ENCODE measurements around the gene SPSB1.

The SPSB1 gene

DNA sequence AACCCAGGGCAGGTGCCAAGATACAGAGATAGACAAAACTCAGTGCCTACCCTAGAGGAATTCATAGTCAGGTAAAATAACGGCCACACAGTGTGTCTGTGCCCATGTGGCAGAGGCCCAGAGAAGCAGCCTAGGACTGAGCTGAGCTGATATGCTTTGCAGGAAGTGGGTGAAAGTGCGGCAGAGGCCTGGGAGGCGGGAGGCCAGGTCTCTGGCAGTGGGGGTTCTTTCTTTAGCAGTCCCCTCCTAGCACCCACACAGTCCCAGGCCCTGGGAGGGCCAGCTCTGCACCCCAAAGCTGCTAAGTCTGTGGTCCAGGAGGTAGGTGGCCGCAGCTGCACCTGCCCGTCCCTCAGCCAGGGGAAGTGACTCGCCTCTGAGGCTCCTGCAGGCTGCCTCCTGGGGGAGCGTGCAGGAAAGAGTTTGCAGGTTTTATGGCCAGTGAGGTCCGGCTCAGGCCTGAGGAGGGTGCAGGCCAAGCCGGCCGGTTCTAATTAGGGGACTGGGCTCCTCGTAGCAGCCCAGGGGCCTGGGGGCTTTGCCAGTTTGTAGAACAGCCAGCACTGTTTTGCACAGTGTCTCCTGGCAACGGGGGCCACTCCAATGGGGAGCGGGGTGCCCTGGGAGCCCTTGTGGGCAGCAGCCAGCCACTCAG lies 107.9 kb downstream of the SPSB1 start:
- CTCF ChIA-PET, result interaction anchor here (0.6 kb wide), 2 partner anchors 18 to 194 kb away, joined by 3 to 6 read pairs; no protein-coding TSS in a partner anchor

DNA sequence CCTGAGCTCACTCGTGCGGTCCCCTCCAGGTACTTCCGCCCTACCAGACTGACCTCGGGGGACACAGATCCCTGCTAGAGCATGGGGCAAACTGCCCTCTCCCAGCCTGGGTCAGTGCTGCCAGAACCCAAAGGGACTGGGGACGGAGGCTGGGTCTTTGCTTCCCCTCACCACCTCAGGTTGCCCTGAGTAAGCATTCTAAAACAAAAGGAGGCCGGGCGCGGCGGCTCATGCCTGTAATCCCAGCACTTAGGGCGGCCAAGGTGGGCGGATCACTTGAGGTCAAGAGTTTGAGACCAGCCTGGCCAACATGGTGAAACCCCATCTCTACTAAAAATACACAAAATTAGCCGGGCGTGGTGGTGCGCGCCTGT lies 108.4 kb downstream of the SPSB1 start:
- peak overlapping the region; percentile 37; the same call in 1 of the 2 replicates for H3K27ac ChIP-seq
- TF ChIP-seq, protein P1, sequence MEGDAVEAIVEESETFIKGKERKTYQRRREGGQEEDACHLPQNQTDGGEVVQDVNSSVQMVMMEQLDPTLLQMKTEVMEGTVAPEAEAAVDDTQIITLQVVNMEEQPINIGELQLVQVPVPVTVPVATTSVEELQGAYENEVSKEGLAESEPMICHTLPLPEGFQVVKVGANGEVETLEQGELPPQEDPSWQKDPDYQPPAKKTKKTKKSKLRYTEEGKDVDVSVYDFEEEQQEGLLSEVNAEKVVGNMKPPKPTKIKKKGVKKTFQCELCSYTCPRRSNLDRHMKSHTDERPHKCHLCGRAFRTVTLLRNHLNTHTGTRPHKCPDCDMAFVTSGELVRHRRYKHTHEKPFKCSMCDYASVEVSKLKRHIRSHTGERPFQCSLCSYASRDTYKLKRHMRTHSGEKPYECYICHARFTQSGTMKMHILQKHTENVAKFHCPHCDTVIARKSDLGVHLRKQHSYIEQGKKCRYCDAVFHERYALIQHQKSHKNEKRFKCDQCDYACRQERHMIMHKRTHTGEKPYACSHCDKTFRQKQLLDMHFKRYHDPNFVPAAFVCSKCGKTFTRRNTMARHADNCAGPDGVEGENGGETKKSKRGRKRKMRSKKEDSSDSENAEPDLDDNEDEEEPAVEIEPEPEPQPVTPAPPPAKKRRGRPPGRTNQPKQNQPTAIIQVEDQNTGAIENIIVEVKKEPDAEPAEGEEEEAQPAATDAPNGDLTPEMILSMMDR (conservative IDR thresholded peaks at IDR 0.05; ENCODE audit: low read depth), result no peak
- no peak for DNase-seq (ENCODE audit: low spot score)
- CTCF ChIA-PET, result interaction anchor here (0.6 kb wide), 1 partner anchor 18 kb away, joined by 6 read pairs; no protein-coding TSS in a partner anchor
- POLR2A ChIA-PET (ENCODE audit: low non-redundant PET), result no interaction called here

More for the DNA sequence above, 107.9 kb downstream of the SPSB1 start:
- POLR2A ChIA-PET (ENCODE audit: low non-redundant PET), result no interaction called here
- DNase-seq (ENCODE audit: low spot score), result no peak
- TF ChIP-seq, protein P1 (conservative IDR thresholded peaks at IDR 0.05; ENCODE audit: low read depth), result no peak
- H3K27ac ChIP-seq, result peak overlapping the region; percentile 37

DNA sequence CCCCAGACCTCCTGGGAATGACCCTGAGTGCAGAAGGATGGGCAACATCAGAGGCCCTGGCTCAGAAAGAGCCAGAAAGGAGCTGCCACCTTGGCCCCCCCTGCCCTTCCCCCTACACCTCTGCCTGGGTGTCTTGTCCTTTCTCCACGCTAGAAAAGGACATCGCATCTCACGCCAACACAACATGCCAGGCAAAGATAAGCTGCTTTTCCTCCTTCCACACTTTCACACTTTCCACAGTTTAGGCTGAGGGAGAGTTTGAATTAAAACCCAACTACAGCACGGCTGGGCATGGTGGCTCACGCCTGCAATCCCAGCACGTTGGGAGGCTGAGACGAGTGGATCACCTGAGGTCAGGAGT lies 109.5 kb downstream of the SPSB1 start:
- POLR2A ChIA-PET (ENCODE audit: low non-redundant PET), result no interaction called here
- TF ChIP-seq, protein P1 (conservative IDR thresholded peaks at IDR 0.05; ENCODE audit: low read depth), result no peak
- no peak overlapping the region for H3K27ac ChIP-seq
- CTCF ChIA-PET, result no interaction called here
- DNase-seq (ENCODE audit: low spot score), result no peak

DNA sequence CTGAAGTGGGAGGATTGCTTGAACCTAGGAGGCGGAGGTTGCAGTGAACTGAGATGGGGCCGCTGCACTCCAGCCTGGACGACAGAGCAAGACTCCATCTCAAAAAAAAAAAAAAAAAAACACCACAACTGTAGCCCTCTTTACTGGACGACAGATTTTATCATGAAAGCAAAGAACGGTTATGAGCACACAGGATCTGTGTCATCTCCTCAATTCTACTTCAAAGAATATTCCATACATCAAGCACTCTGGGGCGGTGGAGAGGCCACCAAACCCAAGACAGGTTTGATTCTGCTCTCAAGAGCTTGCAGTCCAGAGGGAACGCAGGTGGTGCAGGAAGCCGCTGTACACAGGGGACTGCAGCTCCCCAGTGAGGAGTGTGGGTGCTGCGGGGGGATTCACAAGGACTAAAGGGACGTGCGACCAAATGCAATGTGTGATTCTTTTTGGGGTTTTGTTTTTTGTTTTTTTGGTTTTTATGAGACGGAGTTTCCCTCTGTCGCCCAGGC lies 110.1 kb downstream of the SPSB1 start:
- CTCF ChIA-PET, result no interaction called here
- no peak overlapping the region for H3K27ac ChIP-seq
- TF ChIP-seq, protein P1 (conservative IDR thresholded peaks at IDR 0.05; ENCODE audit: low read depth), result no peak
- POLR2A ChIA-PET (ENCODE audit: low non-redundant PET), result no interaction called here
- no peak for DNase-seq (ENCODE audit: low spot score)

DNA sequence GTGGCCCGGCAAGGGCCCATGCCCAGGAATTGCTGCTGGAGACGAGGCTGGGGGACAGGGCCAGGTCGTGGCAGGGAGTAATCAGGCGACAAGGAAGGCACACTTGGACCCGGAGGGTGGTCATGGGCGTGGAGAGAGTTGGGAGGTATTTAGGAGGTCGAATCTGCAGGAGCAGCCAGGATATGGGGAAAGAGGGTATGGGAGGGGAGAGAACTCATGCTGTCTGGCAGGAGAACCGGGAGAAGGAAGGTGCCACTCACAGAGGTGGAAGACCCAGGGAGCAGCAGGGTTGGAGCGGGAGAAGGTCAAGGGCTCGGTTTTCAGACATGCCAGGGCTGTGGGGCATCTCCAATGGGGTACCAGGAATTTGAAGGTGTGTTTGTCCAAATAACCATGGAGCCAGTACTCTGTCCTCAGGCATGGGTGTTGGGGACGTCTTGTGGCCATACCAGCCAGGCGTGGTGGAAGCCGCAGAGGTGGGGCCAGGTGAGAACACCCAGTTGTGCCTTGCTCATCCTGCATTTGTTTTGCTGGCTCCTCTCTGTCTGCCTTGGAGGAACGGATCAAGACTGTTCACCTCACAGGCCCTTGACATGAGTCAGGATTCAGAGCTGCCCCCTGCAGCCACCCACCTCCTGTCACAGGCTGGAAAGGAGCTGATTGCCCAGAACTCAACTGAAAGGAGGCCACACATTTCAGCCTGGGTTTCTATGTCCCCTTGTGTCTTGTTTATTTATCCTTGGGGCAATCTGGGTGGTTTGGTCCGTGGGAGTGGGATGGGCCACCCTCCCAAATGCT lies 111.6 kb downstream of the SPSB1 start:
- no peak overlapping the region for H3K27ac ChIP-seq
- POLR2A ChIA-PET (ENCODE audit: low non-redundant PET), result no interaction called here
- DNase-seq (ENCODE audit: low spot score), result no peak
- TF ChIP-seq, protein P1 (conservative IDR thresholded peaks at IDR 0.05; ENCODE audit: low read depth), result no peak
- CTCF ChIA-PET, result no interaction called here

DNA sequence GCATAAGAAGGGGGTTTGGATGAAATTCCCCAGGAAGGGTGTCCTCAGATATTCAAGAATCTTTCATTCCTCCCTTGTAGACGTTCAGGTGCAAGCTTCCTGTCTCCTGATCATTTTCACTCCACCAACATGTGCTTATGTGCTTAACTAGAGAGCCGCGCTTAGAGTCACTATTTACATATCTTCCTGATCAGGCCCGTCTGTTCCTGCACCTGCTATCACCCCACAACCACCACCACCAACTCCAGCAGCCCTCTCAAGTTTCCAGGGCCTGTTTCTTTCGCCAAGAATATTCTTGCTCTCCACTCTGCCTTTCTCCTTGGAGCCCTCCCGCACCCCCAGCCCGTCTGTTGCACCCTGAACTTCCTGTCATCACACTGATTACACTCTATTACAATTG lies 113.4 kb downstream of the SPSB1 start:
- no peak for DNase-seq (ENCODE audit: low spot score)
- TF ChIP-seq, protein P1 (conservative IDR thresholded peaks at IDR 0.05; ENCODE audit: low read depth), result no peak
- CTCF ChIA-PET, result no interaction called here
- POLR2A ChIA-PET (ENCODE audit: low non-redundant PET), result no interaction called here
- H3K27ac ChIP-seq, result no peak overlapping the region
